BLaER1 treated with 17β-estradiol and CSF1 and Interleukin-3, amounts not matched to agents 10 nM and 100 nM (cell line): Measurements from ENCODE around the gene CYB561.

ENCODE experiments used
- H3K27ac ChIP-seq, 11 experiments: shearing (Covaris generic); formaldehyde crosslinking; 2 replicates each; pipeline ENCODE4 v1.8.1; 2022
- H3K27me3 ChIP-seq, 11 experiments: shearing (Covaris generic); formaldehyde crosslinking; 2 replicates each; pipeline ENCODE4 v1.8.1; 2022
- H3K36me3 ChIP-seq, 11 experiments: shearing (Covaris generic); formaldehyde crosslinking; 2 replicates each; pipeline ENCODE4 v1.8.1; 2022
- H3K4me1 ChIP-seq, 10 experiments: shearing (Covaris generic); formaldehyde crosslinking; 2 replicates each; pipeline ENCODE4 v1.8.1; 2022
- H3K4me2 ChIP-seq, 11 experiments: shearing (Covaris generic); formaldehyde crosslinking; 2 replicates each; pipeline ENCODE4 v1.8.1; 2022
- H3K4me3 ChIP-seq, 10 experiments: shearing (Covaris generic); formaldehyde crosslinking; 2 replicates each; pipeline ENCODE4 v1.8.1; 2022
- H3K9ac ChIP-seq, 11 experiments: shearing (Covaris generic); formaldehyde crosslinking; 2 replicates each; pipeline ENCODE4 v1.8.1; 2022
- H3K9me3 ChIP-seq, 11 experiments: shearing (Covaris generic); formaldehyde crosslinking; replicated peaks in 1 of 11; 2 replicates each; pipeline ENCODE4 v1.8.1; 2022
- H4K20me1 ChIP-seq, 11 experiments: shearing (Covaris generic); formaldehyde crosslinking; 2 replicates each; pipeline ENCODE4 v1.8.1; 2022
- Cebpa-rat ChIP-seq, 11 experiments: shearing (Covaris generic); IDR thresholded peaks; 2 replicates each; pipeline ENCODE4 v1.8.1; 2022

Gene CYB561

DNA sequence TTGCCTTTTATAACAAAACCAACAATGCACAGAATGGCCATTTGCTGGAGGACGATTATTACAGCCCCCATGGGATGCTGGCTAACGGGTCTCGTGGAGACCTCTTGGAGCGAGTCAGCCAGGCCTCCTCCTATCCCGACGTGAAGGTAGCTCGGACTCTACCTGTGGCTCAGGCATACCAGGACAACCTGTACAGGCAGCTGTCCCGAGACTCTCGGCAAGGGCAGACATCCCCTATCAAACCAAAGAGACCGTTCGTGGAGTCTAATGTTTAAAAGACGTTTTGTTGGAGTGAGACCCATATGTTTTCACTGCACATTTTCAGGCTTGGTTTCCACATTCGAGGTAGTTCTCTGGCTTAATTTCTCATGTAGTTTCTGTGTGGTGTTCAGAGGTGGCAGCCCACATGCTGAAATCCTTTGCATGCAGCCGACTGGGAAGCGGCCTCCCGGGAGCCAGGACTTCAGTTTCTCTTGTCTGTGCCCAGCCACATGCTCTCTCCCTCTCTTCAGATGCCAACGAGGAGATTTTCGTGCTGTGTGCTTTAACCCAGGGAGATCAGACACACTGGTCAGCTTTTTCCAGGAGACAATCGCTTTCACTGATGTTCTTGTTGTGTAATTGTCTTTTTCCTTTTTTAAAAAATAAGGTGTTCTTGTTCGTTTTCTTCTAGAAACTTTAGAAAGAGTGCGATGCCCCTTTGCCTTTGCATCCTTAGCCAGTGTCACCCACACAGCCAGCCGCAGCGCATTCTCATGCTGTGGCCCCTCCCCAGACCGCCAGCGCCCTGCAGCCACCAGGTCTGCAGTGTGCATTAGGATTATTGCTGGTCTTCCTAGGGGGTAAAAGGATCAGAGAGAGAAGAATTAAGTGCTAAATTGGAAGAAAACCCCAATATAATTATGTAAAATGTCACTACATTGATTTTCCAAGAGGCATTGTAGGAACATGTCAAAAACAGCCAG lies 24.1 kb downstream of the CYB561 start:
- Histone ChIP-seq H3K36me3 (peaks cover 0 to 30% (median 6%) of the 10 kb centered on the region in 11 experiments; a peak in 9 of 22 replicates), H3K4me3 (no peak overlapping the region), H3K4me2 (no peak overlapping the region), H3K27me3 (no peaks in the 10 kb centered on the region), H3K9me3 (no peaks in the 10 kb centered on the region), H3K4me1 (peaks cover 4 to 24% (median 15%) of the 10 kb centered on the region in 10 experiments; a peak in 19 of 20 replicates), H4K20me1 (0 out of 22 replicates have a peak, but pooled peaks cover 0 to 11% (median 0%) of the 10 kb centered on the region in 11 experiments), H3K9ac (peak overlapping the region in 1 of 11 experiments; percentile 2; a peak in 1 of 22 replicates), H3K27ac (no peak overlapping the region)
- no peak for TF ChIP-seq Cebpa-rat (IDR thresholded peaks at IDR 0.05)

DNA sequence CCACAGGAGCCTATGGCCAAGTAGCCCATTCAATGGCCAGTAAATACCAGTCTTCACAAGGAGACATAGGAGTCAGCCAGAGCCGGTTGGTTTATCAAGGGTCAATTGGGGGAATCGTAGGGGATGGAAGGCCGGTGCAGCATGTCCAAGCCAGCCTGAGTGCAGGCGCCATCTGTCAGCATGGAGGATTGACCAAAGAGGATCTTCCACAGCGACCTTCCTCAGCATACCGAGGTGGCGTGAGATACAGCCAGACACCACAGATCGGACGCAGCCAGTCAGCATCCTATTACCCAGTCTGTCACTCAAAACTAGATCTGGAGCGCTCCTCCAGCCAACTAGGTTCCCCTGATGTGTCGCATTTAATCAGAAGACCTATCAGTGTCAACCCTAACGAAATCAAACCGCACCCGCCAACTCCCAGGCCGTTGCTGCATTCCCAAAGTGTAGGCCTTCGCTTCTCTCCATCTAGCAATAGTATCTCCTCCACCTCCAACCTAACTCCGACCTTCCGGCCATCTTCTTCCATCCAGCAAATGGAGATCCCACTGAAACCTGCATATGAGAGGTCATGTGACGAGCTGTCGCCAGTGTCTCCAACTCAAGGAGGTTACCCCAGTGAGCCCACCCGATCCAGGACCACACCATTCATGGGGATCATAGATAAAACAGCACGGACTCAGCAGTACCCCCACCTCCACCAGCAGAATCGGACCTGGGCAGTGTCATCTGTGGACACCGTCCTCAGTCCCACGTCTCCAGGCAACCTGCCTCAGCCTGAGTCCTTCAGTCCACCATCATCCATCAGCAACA lies 25.0 kb downstream of the CYB561 start:
- Histone ChIP-seq H3K9ac (no peak overlapping the region), H3K4me2 (no peak overlapping the region), H3K4me3 (no peak overlapping the region), H3K4me1 (peaks cover 0 to 15% (median 7%) of the 10 kb centered on the region in 10 experiments; a peak in 13 of 20 replicates), H3K27me3 (no peaks in the 10 kb centered on the region), H3K27ac (no peak overlapping the region), H4K20me1 (0 out of 22 replicates have a peak, but pooled peaks cover 0 to 4% (median 0%) of the 10 kb centered on the region in 11 experiments), H3K9me3 (no peaks in the 10 kb centered on the region), H3K36me3 (peaks cover 0 to 30% (median 6%) of the 10 kb centered on the region in 11 experiments; a peak in 9 of 22 replicates)
- no peak for TF ChIP-seq Cebpa-rat (IDR thresholded peaks at IDR 0.05)

DNA sequence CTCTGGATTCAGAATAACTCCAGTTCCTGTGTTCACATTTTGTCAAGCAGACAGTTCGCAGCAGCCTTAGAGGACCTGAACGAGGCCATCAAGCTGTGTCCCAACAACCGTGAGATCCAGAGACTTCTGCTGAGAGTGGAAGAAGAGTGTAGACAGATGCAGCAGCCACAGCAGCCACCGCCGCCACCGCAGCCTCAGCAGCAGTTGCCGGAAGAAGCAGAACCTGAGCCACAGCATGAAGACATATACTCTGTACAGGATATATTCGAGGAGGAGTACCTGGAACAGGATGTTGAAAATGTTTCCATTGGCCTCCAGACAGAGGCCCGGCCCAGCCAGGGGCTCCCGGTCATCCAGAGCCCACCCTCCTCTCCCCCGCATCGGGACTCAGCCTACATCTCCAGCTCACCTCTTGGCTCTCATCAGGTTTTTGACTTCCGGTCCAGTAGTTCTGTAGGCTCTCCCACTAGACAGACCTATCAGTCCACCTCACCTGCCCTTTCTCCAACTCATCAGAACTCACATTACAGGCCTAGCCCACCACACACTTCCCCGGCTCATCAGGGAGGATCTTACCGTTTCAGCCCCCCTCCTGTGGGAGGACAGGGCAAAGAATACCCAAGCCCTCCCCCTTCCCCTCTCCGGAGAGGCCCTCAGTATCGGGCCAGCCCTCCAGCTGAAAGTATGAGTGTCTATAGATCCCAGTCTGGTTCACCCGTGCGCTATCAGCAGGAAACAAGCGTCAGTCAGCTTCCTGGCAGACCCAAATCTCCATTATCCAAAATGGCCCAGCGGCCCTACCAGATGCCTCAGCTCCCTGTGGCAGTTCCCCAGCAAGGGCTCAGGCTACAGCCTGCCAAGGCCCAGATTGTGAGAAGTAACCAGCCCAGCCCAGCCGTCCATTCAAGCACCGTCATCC lies 25.9 kb downstream of the CYB561 start:
- Histone ChIP-seq H3K9me3 (no peaks in the 10 kb centered on the region), H3K9ac (no peak overlapping the region), H3K4me1 (peaks cover 0 to 8% (median 2%) of the 10 kb centered on the region in 10 experiments; a peak in 6 of 20 replicates), H3K4me2 (0 out of 22 replicates have a peak overlapping the region, but pooled peaks of 1 of the 11 experiments have one; percentile 3), H3K36me3 (peaks cover 0 to 30% (median 7%) of the 10 kb centered on the region in 11 experiments; a peak in 10 of 22 replicates), H3K27ac (no peak overlapping the region), H4K20me1 (no peaks in the 10 kb centered on the region), H3K4me3 (no peak overlapping the region), H3K27me3 (no peaks in the 10 kb centered on the region)
- TF ChIP-seq Cebpa-rat (IDR thresholded peaks at IDR 0.05), result no peak

DNA sequence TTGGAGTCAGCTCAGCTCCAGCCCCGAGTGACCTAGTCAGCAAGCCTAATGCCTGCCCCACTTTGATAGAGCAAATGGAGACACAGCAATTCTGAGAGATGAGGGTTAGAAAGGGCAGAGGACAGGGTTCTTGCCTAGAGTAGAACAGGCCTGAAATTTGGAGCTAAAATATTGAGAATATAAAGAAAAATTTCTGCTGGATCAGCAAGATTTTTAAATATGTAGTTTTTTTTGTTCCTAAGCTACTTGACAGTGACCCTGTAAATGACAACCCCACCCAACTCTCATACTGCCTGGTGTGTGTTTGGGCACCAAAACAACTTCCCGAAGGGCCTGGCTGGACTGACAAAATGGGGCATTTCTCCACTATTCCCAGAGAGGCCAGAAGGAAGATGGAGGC lies 26.7 kb downstream of the CYB561 start:
- Histone ChIP-seq H3K27ac (no peak overlapping the region), H3K36me3 (peaks cover 0 to 30% (median 9%) of the 10 kb centered on the region in 11 experiments; a peak in 10 of 22 replicates)

DNA sequence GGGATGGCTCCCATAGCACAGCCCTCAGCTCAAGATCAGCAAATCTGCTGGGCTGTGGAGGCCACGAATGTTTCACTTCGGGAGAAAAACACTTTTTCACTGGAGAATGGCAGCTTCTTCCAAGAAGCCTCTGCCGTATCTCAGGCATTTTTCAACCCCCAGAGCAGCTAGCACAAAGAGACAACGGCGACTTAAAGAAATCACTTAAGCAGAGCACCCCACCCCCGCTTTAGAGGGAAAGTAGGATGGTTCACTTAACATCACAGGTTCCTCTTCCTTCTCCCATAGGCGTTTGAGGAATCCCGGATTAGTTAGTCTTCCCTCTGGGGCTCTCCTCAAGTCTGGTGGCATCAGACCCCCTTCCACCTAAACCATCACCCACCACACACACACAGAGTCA lies 27.6 kb downstream of the CYB561 start:
- no peak for TF ChIP-seq Cebpa-rat (IDR thresholded peaks at IDR 0.05)
- no peak overlapping the region for H3K27ac ChIP-seq
- H3K4me3 ChIP-seq, result no peak overlapping the region
- H3K4me1 ChIP-seq, result peaks cover 0 to 12% (median 2%) of the 10 kb centered on the region in 10 experiments; a peak in 6 of 20 replicates
- no peaks in the 10 kb centered on the region for H4K20me1 ChIP-seq
- H3K36me3 ChIP-seq, result peaks cover 0 to 31% (median 11%) of the 10 kb centered on the region in 11 experiments; a peak in 10 of 22 replicates
- H3K9ac ChIP-seq, result no peak overlapping the region
- no peaks in the 10 kb centered on the region for H3K27me3 ChIP-seq
- H3K4me2 ChIP-seq, result no peak overlapping the region
- no peaks in the 10 kb centered on the region for H3K9me3 ChIP-seq

More for the DNA sequence above, 26.7 kb downstream of the CYB561 start:
- H3K9ac ChIP-seq, result no peak overlapping the region
- H3K4me3 ChIP-seq, result no peak overlapping the region
- H3K4me1 ChIP-seq, result peaks cover 0 to 12% (median 2%) of the 10 kb centered on the region in 10 experiments; a peak in 6 of 20 replicates
- TF ChIP-seq Cebpa-rat (IDR thresholded peaks at IDR 0.05), result no peak
- H4K20me1 ChIP-seq, result no peaks in the 10 kb centered on the region
- H3K4me2 ChIP-seq, result no peak overlapping the region
- no peaks in the 10 kb centered on the region for H3K27me3 ChIP-seq
- H3K9me3 ChIP-seq, result no peaks in the 10 kb centered on the region

DNA sequence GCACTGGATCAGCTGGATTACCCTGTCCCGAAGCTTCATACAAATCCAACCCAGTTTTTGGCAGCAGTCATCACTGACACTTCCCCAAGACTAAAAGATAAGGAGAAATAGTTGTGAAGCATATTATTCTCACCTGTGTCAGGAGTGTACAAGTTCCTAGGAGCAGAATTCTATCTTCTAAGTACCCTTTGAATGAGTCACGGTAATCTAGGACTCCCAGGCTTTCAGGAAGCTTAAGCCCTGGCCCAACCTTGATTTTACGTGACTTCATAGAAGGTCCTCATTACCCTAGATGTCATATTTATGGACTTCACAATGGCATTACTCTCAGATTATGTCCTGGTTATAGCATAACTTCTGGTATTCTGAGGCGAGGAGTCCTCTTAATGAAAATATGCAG lies 31.9 kb downstream of the CYB561 start:
- Histone ChIP-seq H3K9me3 (no peaks in the 10 kb centered on the region), H4K20me1 (no peaks in the 10 kb centered on the region), H3K9ac (no peak overlapping the region), H3K4me2 (no peak overlapping the region), H3K27me3 (no peaks in the 10 kb centered on the region), H3K4me1 (peaks cover 0 to 12% (median 2%) of the 10 kb centered on the region in 10 experiments; a peak in 5 of 20 replicates), H3K27ac (no peak overlapping the region), H3K36me3 (peaks cover 0 to 34% (median 15%) of the 10 kb centered on the region in 11 experiments; a peak in 12 of 22 replicates), H3K4me3 (no peak overlapping the region)
- no peak for TF ChIP-seq Cebpa-rat (IDR thresholded peaks at IDR 0.05)

DNA sequence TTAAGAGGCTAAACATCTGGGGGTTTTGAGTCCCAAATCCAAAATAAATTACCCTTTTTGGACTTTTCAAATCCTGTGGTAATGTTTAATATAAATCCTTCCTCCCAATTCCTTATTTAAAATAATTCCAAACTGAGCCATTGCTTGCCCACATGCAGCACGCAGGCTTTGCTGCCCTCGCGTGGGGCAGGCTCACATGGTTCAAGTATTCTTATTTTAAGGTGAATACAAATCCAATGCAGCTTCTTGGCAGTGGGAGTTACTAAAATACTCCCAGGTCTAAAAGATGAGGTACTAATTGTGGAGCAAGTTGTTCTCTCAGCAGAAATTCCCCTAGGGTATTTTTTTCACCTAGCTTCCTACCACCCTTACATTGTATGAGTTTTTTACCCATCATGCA lies 33.0 kb downstream of the CYB561 start:
- Histone ChIP-seq H3K4me2 (no peak overlapping the region), H3K36me3 (peaks cover 0 to 26% (median 15%) of the 10 kb centered on the region in 11 experiments; a peak in 12 of 22 replicates), H3K27me3 (no peaks in the 10 kb centered on the region), H3K9me3 (no peaks in the 10 kb centered on the region), H3K9ac (no peak overlapping the region), H4K20me1 (no peaks in the 10 kb centered on the region), H3K4me1 (peaks cover 0 to 12% (median 2%) of the 10 kb centered on the region in 10 experiments; a peak in 5 of 20 replicates), H3K27ac (no peak overlapping the region), H3K4me3 (no peak overlapping the region)
- no peak for TF ChIP-seq Cebpa-rat (IDR thresholded peaks at IDR 0.05)

DNA sequence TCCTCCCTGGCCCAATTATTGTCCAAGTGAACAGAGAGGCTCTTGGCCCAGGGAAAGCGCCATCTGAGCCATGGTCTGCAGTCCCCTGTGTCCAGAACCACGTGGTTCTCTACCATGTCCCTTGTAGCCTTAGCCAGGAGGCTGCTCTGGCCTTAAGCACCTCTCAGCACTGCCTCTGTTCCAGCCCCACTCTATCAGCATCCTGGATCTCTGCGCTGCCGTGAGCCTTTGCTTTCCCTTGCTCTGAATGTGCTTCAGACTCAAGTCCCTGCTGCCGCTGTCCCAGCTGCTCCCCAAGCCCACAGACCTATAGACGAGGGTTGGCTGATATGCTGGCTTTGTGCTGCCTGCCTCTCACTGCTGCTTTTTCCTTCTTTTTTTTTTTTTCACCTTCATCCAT lies 33.9 kb downstream of the CYB561 start:
- no peak overlapping the region for H3K27ac ChIP-seq
- peaks cover 0 to 23% (median 15%) of the 10 kb centered on the region in 11 experiments; a peak in 12 of 22 replicates for H3K36me3 ChIP-seq

More for the DNA sequence above, 33.9 kb downstream of the CYB561 start:
- Histone ChIP-seq H3K27me3 (no peaks in the 10 kb centered on the region), H3K4me3 (no peak overlapping the region), H3K9ac (no peak overlapping the region), H3K4me2 (no peak overlapping the region), H3K4me1 (peaks cover 0 to 12% (median 1%) of the 10 kb centered on the region in 10 experiments; a peak in 5 of 20 replicates), H4K20me1 (no peaks in the 10 kb centered on the region), H3K9me3 (no peaks in the 10 kb centered on the region)
- no peak for TF ChIP-seq Cebpa-rat (IDR thresholded peaks at IDR 0.05)
